Measurements from ENCODE around the gene GPD2. TPM values are rescaled to one million over a fixed set of nuclear protein-coding genes. Genes with fewer than 3 reads are reported as not detected.

The GPD2 gene
- total and polyA plus RNA-seq, 2 donors (not counting 1 experiment from before 2014, with no cell fraction given): 21.6 to 46.6 TPM

DNA sequence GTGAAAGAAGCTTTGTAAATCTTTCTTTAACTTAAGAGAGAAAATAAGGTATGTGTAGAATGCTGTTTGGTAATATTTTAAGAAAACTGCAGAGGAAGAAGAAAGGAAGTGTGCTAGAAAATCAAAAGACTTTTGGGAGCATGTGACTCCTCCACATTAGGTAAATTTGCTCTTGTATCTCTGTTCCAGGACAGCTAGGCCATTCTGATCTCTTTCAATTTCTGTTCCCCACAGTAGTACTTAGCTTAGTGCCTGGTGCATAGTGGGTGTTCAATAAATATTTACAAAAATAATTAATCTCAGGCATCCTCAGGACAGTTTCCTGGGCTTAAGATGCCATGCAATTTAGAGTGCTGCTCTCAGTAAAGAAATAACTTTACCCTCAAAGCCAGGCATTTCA, 105.0 kb downstream of the GPD2 start:
- Histone ChIP-seq H3K79me2 (ENCODE audit: control insufficient read depth, insufficient read depth, low read length) (no peaks in the 10 kb centered on the region), H3K4me3 (replicated peaks in 1 of 4; ENCODE audit: control extremely low read depth in 1 of 4, insufficient read depth in 1 of 4, low read depth in 3 of 4, low read length in 4 of 4) (no peak overlapping the region), H3K4me2 (ENCODE audit: extremely low read depth, insufficient read depth, low read length) (no peak overlapping the region), H3K4me1 (ENCODE audit: control insufficient read depth, extremely low read depth, insufficient read depth, low read length) (peaks cover 5% of the 10 kb centered on the region), H3K27ac (ENCODE audit: insufficient read depth, low read length) (no peak overlapping the region), H3K27me3 (ENCODE audit: control insufficient read depth, insufficient read depth, low read length) (no peaks in the 10 kb centered on the region), H4K20me1 (ENCODE audit: control insufficient read depth, extremely low read depth, insufficient read depth, low read length) (no peaks in the 10 kb centered on the region), H3K36me3 (ENCODE audit: control insufficient read depth, insufficient read depth, low read length) (no peaks in the 10 kb centered on the region), H2AFZ (ENCODE audit: low read length) (no peak overlapping the region), H3K9me3 (ENCODE audit: control insufficient read depth, insufficient read depth, low read depth, low read length) (no peaks in the 10 kb centered on the region), H3K9ac (ENCODE audit: insufficient read depth, low read length) (no peak overlapping the region)
- no peak for TF ChIP-seq EZH2 (IDR thresholded peaks at IDR 0.05; ENCODE audit: low read length, missing control alignments)
- TF ChIP-seq, protein P1, sequence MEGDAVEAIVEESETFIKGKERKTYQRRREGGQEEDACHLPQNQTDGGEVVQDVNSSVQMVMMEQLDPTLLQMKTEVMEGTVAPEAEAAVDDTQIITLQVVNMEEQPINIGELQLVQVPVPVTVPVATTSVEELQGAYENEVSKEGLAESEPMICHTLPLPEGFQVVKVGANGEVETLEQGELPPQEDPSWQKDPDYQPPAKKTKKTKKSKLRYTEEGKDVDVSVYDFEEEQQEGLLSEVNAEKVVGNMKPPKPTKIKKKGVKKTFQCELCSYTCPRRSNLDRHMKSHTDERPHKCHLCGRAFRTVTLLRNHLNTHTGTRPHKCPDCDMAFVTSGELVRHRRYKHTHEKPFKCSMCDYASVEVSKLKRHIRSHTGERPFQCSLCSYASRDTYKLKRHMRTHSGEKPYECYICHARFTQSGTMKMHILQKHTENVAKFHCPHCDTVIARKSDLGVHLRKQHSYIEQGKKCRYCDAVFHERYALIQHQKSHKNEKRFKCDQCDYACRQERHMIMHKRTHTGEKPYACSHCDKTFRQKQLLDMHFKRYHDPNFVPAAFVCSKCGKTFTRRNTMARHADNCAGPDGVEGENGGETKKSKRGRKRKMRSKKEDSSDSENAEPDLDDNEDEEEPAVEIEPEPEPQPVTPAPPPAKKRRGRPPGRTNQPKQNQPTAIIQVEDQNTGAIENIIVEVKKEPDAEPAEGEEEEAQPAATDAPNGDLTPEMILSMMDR (conservative IDR thresholded peaks at IDR 0.05 in 1 of 2, IDR thresholded peaks at IDR 0.05 in 1 of 2; ENCODE audit: low read depth in 1 of 2, low read length in 2 of 2): no peak
- no peak for DNase-seq (ENCODE audit: low read depth in 2 of 2)

DNA sequence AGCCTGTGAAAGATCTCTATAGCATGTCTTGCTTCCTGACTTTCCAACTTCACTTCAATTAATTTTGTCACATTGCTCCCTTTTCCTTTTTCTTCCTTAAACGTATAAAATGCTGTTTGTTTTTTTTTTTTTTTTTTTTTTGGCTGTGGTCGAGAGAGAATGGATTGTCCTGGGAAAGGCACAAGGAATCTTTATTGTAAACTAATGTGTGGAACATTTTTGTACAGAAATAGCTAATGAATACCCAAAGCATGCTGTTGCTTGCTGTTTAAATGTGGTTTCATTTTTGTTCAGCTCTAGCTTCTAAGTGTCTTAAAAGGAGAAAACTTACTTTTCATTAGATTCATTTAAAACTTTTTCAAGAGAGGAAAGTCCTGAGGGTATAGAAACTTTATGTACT, 105.5 kb downstream of the GPD2 start:
- no peak overlapping the region for H3K27ac ChIP-seq (ENCODE audit: insufficient read depth, low read length)
- H3K4me3 ChIP-seq (replicated peaks in 1 of 4; ENCODE audit: control extremely low read depth in 1 of 4, insufficient read depth in 1 of 4, low read depth in 3 of 4, low read length in 4 of 4): no peak overlapping the region
- no peak overlapping the region for H3K4me2 ChIP-seq (ENCODE audit: extremely low read depth, insufficient read depth, low read length)
- no peak overlapping the region for H3K9ac ChIP-seq (ENCODE audit: insufficient read depth, low read length)
- no peak overlapping the region for H2AFZ ChIP-seq (ENCODE audit: low read length)
- TF ChIP-seq EZH2 (IDR thresholded peaks at IDR 0.05; ENCODE audit: low read length, missing control alignments): no peak
- TF ChIP-seq, protein P1 (conservative IDR thresholded peaks at IDR 0.05 in 1 of 2, IDR thresholded peaks at IDR 0.05 in 1 of 2; ENCODE audit: low read depth in 1 of 2, low read length in 2 of 2): no peak
- H3K79me2 ChIP-seq (ENCODE audit: control insufficient read depth, insufficient read depth, low read length): no peaks in the 10 kb centered on the region
- DNase-seq (ENCODE audit: low read depth in 2 of 2): peak; percentile 16 to 32
- H3K4me1 ChIP-seq (ENCODE audit: control insufficient read depth, extremely low read depth, insufficient read depth, low read length): peaks cover 5% of the 10 kb centered on the region
- H3K27me3 ChIP-seq (ENCODE audit: control insufficient read depth, insufficient read depth, low read length): no peaks in the 10 kb centered on the region
- H3K36me3 ChIP-seq (ENCODE audit: control insufficient read depth, insufficient read depth, low read length): no peaks in the 10 kb centered on the region
- no peaks in the 10 kb centered on the region for H3K9me3 ChIP-seq (ENCODE audit: control insufficient read depth, insufficient read depth, low read depth, low read length)
- no peaks in the 10 kb centered on the region for H4K20me1 ChIP-seq (ENCODE audit: control insufficient read depth, extremely low read depth, insufficient read depth, low read length)

DNA sequence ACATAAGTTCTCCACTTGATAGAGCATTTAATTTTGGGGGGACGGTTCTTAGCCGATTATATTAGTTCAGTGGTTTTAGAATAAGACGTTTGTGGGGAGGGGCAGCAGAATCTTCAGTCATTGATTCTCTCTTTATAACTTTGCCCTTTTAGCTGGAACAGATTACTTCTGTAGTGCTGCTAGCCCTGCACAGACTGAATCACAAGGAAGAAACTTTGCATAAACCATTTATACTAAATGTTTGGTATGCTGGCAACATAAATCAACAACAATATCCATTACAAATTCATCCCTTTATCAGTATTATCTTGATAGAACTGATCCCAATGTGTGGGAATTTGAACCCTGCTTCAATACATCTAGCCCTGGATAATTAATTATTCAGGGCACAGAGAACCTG, 112.2 kb downstream of the GPD2 start:
- TF ChIP-seq EZH2 (IDR thresholded peaks at IDR 0.05; ENCODE audit: low read length, missing control alignments): no peak
- TF ChIP-seq, protein P1 (conservative IDR thresholded peaks at IDR 0.05 in 1 of 2, IDR thresholded peaks at IDR 0.05 in 1 of 2; ENCODE audit: low read depth in 1 of 2, low read length in 2 of 2): no peak
- Histone ChIP-seq H3K27ac (ENCODE audit: insufficient read depth, low read length) (no peak overlapping the region), H3K4me2 (ENCODE audit: extremely low read depth, insufficient read depth, low read length) (no peak overlapping the region), H3K4me3 (replicated peaks in 1 of 4; ENCODE audit: control extremely low read depth in 1 of 4, insufficient read depth in 1 of 4, low read depth in 3 of 4, low read length in 4 of 4) (no peak overlapping the region), H3K79me2 (ENCODE audit: control insufficient read depth, insufficient read depth, low read length) (no peaks in the 10 kb centered on the region), H3K36me3 (ENCODE audit: control insufficient read depth, insufficient read depth, low read length) (peaks cover 2% of the 10 kb centered on the region), H3K27me3 (ENCODE audit: control insufficient read depth, insufficient read depth, low read length) (no peaks in the 10 kb centered on the region), H2AFZ (ENCODE audit: low read length) (no peak overlapping the region), H3K9me3 (ENCODE audit: control insufficient read depth, insufficient read depth, low read depth, low read length) (no peaks in the 10 kb centered on the region), H3K9ac (ENCODE audit: insufficient read depth, low read length) (no peak overlapping the region), H3K4me1 (ENCODE audit: control insufficient read depth, extremely low read depth, insufficient read depth, low read length) (no peaks in the 10 kb centered on the region), H4K20me1 (ENCODE audit: control insufficient read depth, extremely low read depth, insufficient read depth, low read length) (no peaks in the 10 kb centered on the region)
- DNase-seq (ENCODE audit: low read depth in 2 of 2): peak in 1 of 2 donors; percentile 10
